PFSK-1 (cell line): ENCODE results near the gene SIRPD.

Experiments used
- FOXP2 ChIP-seq: optimal IDR thresholded peaks from 2 replicates; pipeline ENCODE3; 2011; ENCODE audit warnings: borderline replicate concordance, control low read depth, inconsistent platforms; ENCODE audit not compliant: insufficient read depth; ENCODE audit errors: extremely low read length, extremely low read depth
- POLR2AphosphoS5 ChIP-seq: IDR thresholded peaks from 2 replicates; pipeline ENCODE4 v1.6.1; 2012; ENCODE audit warnings: low read depth, mild to moderate bottlenecking, control low read depth, low read length, moderate library complexity
- REST ChIP-seq, 2 experiments: IDR thresholded peaks; 2 replicates each; pipeline versions ENCODE4 v1.6.1 to v1.8.0; 2011 to 2012; ENCODE audit warnings: low read depth in 2 of 2, low read length in 2 of 2, control low read depth in 1 of 2, inconsistent platforms in 1 of 2, mild to moderate bottlenecking in 1 of 2, moderate library complexity in 1 of 2; ENCODE audit not compliant: insufficient read depth in 1 of 2
- SIN3A ChIP-seq: IDR thresholded peaks from 2 replicates; pipeline ENCODE4 v1.6.1; 2012; ENCODE audit warnings: mild to moderate bottlenecking, low read length, moderate library complexity, borderline replicate concordance; ENCODE audit not compliant: insufficient read depth
- TAF1 ChIP-seq: IDR thresholded peaks from 2 replicates; pipeline ENCODE4 v1.6.1; 2012; ENCODE audit warnings: low read length, control low read depth, borderline replicate concordance; ENCODE audit not compliant: insufficient read depth

The SIRPD gene

GRCh38 chr20:1567392-1568162 lies 10.1 kb upstream of the SIRPD start:
- TF ChIP-seq TAF1 = no peak
- TF ChIP-seq REST (IDR thresholded peaks at IDR 0.05; ENCODE audit: insufficient read depth in 1 of 2, low read depth in 2 of 2, low read length in 2 of 2) = no peak
- no peak for TF ChIP-seq POLR2AphosphoS5
- TF ChIP-seq SIN3A = no peak
- no peak for TF ChIP-seq FOXP2

- no peak for TF ChIP-seq TAF1
Observed at GRCh38 chr20:1566701-1567100, 9.2 kb upstream of the SIRPD start.

- TF ChIP-seq POLR2AphosphoS5 (no peak), SIN3A (no peak), FOXP2 (no peak), REST (IDR thresholded peaks at IDR 0.05; ENCODE audit: insufficient read depth in 1 of 2, low read depth in 2 of 2, low read length in 2 of 2) (no peak), TAF1 (no peak)
Observed at GRCh38 chr20:1565461-1565860, 8.0 kb upstream of the SIRPD start.

- TF ChIP-seq SIN3A (no peak), POLR2AphosphoS5 (no peak), FOXP2 (no peak), TAF1 (no peak), REST (IDR thresholded peaks at IDR 0.05; ENCODE audit: insufficient read depth in 1 of 2, low read depth in 2 of 2, low read length in 2 of 2) (no peak)
Observed at GRCh38 chr20:1563598-1563997, 6.1 kb upstream of the SIRPD start.

- TF ChIP-seq TAF1 = no peak
- TF ChIP-seq SIN3A = no peak
- TF ChIP-seq REST (IDR thresholded peaks at IDR 0.05; ENCODE audit: insufficient read depth in 1 of 2, low read depth in 2 of 2, low read length in 2 of 2) = no peak
- TF ChIP-seq FOXP2 = no peak
- no peak for TF ChIP-seq POLR2AphosphoS5
Observed at GRCh38 chr20:1562622-1563021, 5.1 kb upstream of the SIRPD start.
